HepG2 (cell line): Measurements from ENCODE around the gene KCNH6. TPM values are rescaled to one million over a fixed set of nuclear protein-coding genes. Genes with fewer than 3 reads are reported as not detected.

Source experiments
- AFF4 ChIP-seq: sonication (generic); formaldehyde crosslinking; IDR thresholded peaks from 2 replicates; pipeline ENCODE4 v1.4.0; 2020; ENCODE audit warnings: missing genetic modification reagents
- CCDC6 ChIP-seq: sonication (generic); formaldehyde crosslinking; IDR thresholded peaks from 2 replicates; pipeline ENCODE4 v1.8.1; 2022; ENCODE audit warnings: mild to moderate bottlenecking, missing genetic modification reagents, moderate library complexity
- FOXA3 ChIP-seq: IDR thresholded peaks from 2 replicates; pipeline ENCODE4 v1.6.1; 2016; ENCODE audit warnings: missing genetic modification reagents, missing compliant biosample characterization
- FOXO1 ChIP-seq: sonication (generic); formaldehyde crosslinking; IDR thresholded peaks from 2 replicates; pipeline ENCODE4 v1.4.0; 2020; ENCODE audit warnings: missing genetic modification reagents
- FOXP4 ChIP-seq: sonication (generic); formaldehyde crosslinking; IDR thresholded peaks from 2 replicates; pipeline ENCODE4 v1.4.0; 2020; ENCODE audit warnings: missing genetic modification reagents
- KMT2B ChIP-seq: IDR thresholded peaks from 2 replicates; pipeline ENCODE4 v1.6.1; 2016; ENCODE audit warnings: missing genetic modification reagents, missing compliant biosample characterization
- LRRFIP1 ChIP-seq: sonication (generic); formaldehyde crosslinking; conservative IDR thresholded peaks from 2 replicates; pipeline ENCODE4 v1.4.0; 2020; ENCODE audit warnings: missing genetic modification reagents
- NR3C1 ChIP-seq: sonication (generic); formaldehyde crosslinking; IDR thresholded peaks from 2 replicates; pipeline ENCODE4 v1.4.0; 2020; ENCODE audit warnings: missing genetic modification reagents
- SMARCE1 ChIP-seq: fragments of 450-650 bp; IDR thresholded peaks from 2 replicates; pipeline ENCODE4 v1.6.1; 2017; ENCODE audit warnings: borderline replicate concordance
- STAG1 ChIP-seq: sonication (generic); formaldehyde crosslinking; IDR thresholded peaks from 2 replicates; pipeline ENCODE4 v1.4.0; 2020; ENCODE audit warnings: missing genetic modification reagents
- UBTF ChIP-seq: sonication (generic); formaldehyde crosslinking; IDR thresholded peaks from 2 replicates; pipeline ENCODE4 v1.4.0; 2020; ENCODE audit warnings: mild to moderate bottlenecking, missing genetic modification reagents
- XRCC5 ChIP-seq: fragments of 200-400 bp; formaldehyde crosslinking; optimal IDR thresholded peaks from 2 replicates; pipeline ENCODE3; 2017; ENCODE audit warnings: mild to moderate bottlenecking, low read length
- ZNF33B ChIP-seq: sonication (generic); formaldehyde crosslinking; IDR thresholded peaks from 2 replicates; pipeline ENCODE4 v1.5.1; 2020; ENCODE audit warnings: mild to moderate bottlenecking, missing genetic modification reagents
- ZNF597 ChIP-seq: sonication (generic); formaldehyde crosslinking; IDR thresholded peaks from 2 replicates; pipeline ENCODE4 v1.5.0; 2020; ENCODE audit warnings: missing genetic modification reagents
- ZNF691 ChIP-seq: sonication (generic); formaldehyde crosslinking; IDR thresholded peaks from 2 replicates; pipeline ENCODE4 v1.4.0; 2020; ENCODE audit warnings: missing genetic modification reagents, low read depth, mild to moderate bottlenecking, borderline replicate concordance
- polyA plus RNA-seq, 8 experiments: library from polyadenylated mRNA; depleted of rRNA in 3 of 8; stranded (reverse) in 7 of 8; unstranded in 1 of 8; fragments of >200 nt; fragmentation: Illumina TruSeq in 4 of 8; extraction: Trizol in 4 of 8; gene quantifications; 2 replicates each; pipeline versions ENCODE4 v1.2.1 to v1.2.3, GENCODE V29; 2011 to 2016; ENCODE audit warnings: low read depth in 4 of 8, missing spikeins in 1 of 8, mixed read lengths in 1 of 8; ENCODE audit not compliant: insufficient read depth in 1 of 8
- total RNA-seq, 5 experiments: library from RNA; depleted of rRNA; stranded (reverse); fragments of >200 nt; fragmentation: Illumina TruSeq; extraction: Trizol; gene quantifications; 2 replicates each; pipeline ENCODE4 v1.2.3, GENCODE V29; 2016; ENCODE audit warnings: low read depth in 1 of 5

KCNH6 gene
- total and polyA plus RNA-seq, 2 of the 13 experiments (the other 11 are each of a cell fraction or from before 2014, with no cell fraction given), result 0.05 to 0.18 TPM

- TF ChIP-seq UBTF (peak; percentile 91), FOXA3 (CRISPR knock-in tag) (peak; percentile 38), FOXP4 (CRISPR knock-in tag) (peak; percentile 52), ZNF597 (CRISPR knock-in tag) (no peak), CCDC6 (CRISPR knock-in tag) (peak; percentile 95), FOXO1 (CRISPR knock-in tag) (peak; percentile 81), ZNF33B (CRISPR knock-in tag) (no peak; the same call in 1 of the 2 replicates), LRRFIP1 (CRISPR knock-in tag) (no peak), SMARCE1 (no peak), AFF4 (no peak), KMT2B (CRISPR knock-in tag) (peak; percentile 65; the same call in 1 of the 2 replicates), STAG1 (CRISPR knock-in tag) (peak; percentile 28), ZNF691 (CRISPR knock-in tag) (peak; percentile 92), XRCC5 (peak; percentile 49), NR3C1 (CRISPR knock-in tag) (0 out of 2 replicates have a peak, but pooled peaks have one; percentile 15)
Observed at GRCh38 chr17:63549946-63550816, 27.0 kb downstream of the KCNH6 start, which contains the start of gene DCAF7 (continued).
